Testis (tissue), 2 donors: Measurements from ENCODE around the gene MRPL53.

Experiments used
- POLR2A ChIP-seq: fragments of 450-650 bp; IDR thresholded peaks from one replicate; pipeline ENCODE4 v1.6.1; 2017; ENCODE audit warnings: antibody characterized with exemption, mild to moderate bottlenecking, moderate library complexity
- TF ChIP-seq, protein P1 (sequence below), 3 experiments: fragments of 450-650 bp in 2 of 3; fragments of 200-600 bp in 1 of 3; sonication (generic) in 1 of 3; IDR thresholded peaks; one replicate each; pipeline ENCODE4 v1.5.1; 2016 to 2019; ENCODE audit warnings: antibody characterized with exemption in 3 of 3, mild to moderate bottlenecking in 2 of 3, moderate library complexity in 1 of 3

DNA sequence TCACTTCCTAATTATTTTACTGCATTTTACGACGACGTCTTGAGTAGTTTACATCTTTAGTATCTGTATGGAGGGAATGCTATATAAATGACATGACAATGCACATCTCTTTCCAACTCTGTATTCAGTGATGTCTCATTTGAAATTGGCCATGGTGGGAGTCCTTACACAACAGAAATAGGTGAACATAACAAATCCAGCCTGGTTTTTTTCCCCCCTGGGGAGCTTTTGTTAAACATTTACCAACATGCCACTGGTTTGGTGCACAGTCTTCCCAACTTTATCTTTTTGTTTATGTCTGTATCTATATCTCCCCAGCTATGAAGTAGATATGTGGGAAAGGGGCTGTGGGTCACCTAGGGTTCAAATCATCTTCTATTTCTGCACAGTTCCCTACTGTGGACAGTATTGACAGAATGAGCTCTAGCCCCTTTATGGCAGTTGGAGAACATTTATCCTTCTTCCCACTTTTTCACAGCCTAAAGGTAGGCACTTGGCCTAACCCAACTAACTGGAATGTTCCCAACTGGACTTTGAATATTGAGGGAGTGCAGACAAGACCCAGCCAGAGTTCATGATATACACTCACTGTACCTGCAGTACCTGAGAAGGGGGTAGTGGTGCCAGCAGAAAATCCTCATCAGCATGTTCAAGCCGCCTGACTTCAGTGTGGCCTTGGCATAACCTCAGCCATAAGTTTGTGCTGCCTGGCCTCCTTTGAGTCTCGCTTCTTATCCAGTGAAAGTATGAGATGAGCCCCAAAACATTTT lies 25.1 kb downstream of the MRPL53 start:
- TF ChIP-seq, protein P1, sequence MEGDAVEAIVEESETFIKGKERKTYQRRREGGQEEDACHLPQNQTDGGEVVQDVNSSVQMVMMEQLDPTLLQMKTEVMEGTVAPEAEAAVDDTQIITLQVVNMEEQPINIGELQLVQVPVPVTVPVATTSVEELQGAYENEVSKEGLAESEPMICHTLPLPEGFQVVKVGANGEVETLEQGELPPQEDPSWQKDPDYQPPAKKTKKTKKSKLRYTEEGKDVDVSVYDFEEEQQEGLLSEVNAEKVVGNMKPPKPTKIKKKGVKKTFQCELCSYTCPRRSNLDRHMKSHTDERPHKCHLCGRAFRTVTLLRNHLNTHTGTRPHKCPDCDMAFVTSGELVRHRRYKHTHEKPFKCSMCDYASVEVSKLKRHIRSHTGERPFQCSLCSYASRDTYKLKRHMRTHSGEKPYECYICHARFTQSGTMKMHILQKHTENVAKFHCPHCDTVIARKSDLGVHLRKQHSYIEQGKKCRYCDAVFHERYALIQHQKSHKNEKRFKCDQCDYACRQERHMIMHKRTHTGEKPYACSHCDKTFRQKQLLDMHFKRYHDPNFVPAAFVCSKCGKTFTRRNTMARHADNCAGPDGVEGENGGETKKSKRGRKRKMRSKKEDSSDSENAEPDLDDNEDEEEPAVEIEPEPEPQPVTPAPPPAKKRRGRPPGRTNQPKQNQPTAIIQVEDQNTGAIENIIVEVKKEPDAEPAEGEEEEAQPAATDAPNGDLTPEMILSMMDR (IDR thresholded peaks at IDR 0.05), result no peak
- TF ChIP-seq POLR2A, result no peak
